Stimulated activated naive CD8-positive, alpha-beta T cell treated with anti-CD3 and anti-CD28 coated beads, Interleukin-15, Interleukin-2, amounts not matched to agents 100 U/mL and 50 U/mL, for 24 hours (primary cell): ENCODE data around the gene TRIP12.
"Not testable (repeated sequence)": the region's sequence is repeated elsewhere in the genome, so short reads cannot be mapped to it uniquely, and the experiment has no call there.

Experiments used
- ATAC-seq: fragments of 150-1000 bp; cut with Tn5 transposase; one replicate; pipeline ENCODE4 v1.10.0; 2021
- DNase-seq: peaks from one replicate; pipeline ENCODE4 v3.0.0; 2021

TRIP12 gene

DNA sequence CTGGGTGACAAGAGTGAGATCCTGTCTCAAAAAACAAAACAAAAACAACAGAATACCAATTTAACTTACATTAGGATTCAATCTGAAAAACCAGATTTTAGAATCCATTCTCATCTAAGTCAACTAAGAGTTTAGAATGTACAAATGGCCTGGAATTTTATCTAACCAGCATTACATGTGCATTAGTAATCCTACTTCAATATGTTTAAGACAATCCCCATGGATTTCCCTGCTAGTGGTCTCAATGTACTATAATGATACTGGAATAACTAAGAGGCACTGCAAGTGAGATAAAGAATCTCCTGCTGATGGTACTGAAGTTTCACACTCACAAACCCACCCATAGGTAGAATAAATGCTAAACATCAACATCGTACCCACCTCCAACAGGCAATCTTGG lies 153.6 kb downstream of the TRIP12 start:
- DNase-seq (no peak), ATAC-seq (no peak)

DNA sequence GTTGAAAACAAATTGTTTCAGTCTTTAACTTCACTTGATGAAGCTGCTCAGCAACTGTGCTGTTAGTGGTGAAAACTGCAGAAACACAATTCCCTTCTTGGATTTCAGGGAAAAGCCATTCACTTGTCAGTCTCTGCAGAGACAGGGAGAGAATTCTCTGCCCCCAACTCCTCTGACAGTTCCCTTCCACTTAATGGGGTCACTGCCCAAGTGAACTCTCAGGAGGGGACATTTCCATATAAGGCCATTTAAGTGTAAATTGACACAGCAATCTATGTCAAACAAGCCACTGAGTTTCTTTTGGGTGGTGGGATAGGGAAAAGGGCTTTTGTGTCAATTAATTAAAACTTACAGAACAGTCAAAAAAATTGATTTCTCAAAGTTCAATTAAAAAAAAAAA lies 156.1 kb downstream of the TRIP12 start:
- no peak for ATAC-seq

DNA sequence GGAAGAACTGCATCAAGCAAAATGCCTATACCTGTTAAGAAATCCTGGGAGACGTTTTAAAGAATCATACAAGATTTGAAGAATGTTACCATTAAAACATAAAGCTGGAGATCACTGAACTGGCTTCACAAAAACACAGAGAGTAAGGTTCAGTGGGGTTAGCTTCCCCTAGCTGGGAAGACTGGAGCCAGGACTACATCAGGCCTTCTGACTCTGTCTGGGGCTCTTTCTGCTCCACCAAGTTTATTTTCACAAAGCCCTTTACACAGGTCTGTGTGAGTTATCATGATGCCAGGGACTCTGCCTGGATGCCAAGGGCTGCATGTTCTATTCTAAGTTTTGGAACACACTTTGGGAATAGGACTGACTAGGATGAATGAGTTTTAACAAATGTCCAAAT lies 160.1 kb downstream of the TRIP12 start:
- DNase-seq (no peak), ATAC-seq (no peak)

More for the DNA sequence above, 156.1 kb downstream of the TRIP12 start:
- no peak for DNase-seq

DNA sequence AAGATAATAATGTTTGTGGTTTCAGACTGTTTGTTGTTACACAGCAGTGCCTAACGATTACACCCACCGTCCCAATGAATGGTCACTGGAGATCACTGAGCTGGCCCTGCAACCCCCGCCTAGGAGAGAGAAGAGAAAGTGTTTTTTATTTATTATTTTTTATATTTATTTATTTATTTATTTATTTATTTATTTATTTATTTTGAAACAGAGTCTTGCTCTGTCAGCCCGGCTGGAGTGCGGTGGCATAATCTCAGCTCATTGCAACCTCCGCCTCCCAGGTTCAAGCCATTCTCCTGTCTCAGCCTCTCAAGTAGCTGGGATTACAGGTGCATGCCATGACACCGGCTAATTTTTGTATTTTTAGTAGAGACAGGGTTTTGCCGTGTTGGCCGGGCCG lies 164.3 kb downstream of the TRIP12 start:
- DNase-seq, ATAC-seq: not testable (repeated sequence)

DNA sequence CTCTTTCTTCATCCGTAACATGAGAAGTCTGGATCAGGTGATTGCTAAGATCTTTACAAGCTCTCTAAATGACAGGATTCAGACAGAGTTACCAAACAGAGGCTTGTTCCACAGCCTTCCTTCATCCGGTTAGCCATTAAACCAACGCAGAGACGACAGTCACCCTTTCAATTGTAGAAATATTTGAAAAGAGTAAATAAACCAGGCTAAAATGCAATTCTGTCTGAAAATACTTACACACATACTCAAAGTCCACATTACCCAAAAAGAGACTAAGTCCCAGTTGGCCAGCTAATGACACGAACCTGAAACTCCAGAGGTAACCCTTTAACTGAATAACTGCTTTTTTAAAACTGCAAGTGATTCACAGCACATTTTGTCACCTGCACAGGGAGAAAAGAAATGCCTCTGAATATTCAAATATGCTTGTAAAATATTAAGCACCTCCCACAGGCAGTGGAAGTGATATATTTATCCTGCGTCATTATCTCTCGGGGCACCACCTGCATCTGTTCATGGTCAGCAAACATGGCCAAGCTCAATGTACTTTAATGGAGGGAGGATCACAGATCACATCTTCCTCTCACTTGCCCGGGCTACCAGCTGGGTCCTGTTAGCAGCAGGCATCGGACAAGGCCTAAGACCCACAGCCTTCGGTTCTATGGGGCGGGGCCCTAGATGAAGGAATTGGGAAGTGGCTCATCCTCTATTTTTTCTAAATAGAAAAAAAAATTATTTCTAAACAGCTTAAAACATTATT lies 168.7 kb downstream of the TRIP12 start:
- DNase-seq (no peak), ATAC-seq (no peak)

- DNase-seq, result no peak
- no peak for ATAC-seq
Observed at GRCh38 chr2:229749779-229750178, 172.0 kb downstream of the TRIP12 start.

DNA sequence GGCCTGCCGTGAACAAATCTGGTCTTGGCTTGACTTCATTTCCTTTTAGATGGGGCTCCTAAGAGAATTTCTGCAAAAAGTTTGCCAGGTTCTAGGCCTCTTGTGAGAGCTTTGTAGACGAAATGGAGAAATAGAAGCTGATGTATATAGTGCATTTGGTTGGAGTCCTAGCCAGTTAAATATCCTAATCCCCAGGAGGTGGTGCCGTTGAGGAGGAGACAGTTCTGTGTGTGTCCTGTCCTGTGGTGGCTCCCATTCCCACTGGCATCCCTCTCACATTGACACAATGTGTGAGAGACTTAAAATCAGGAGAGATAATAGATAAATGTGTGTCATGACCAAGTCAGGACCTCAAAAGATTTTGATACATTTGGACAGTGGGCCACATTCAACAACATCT lies 172.9 kb downstream of the TRIP12 start:
- DNase-seq (no peak), ATAC-seq (no peak)

GRCh38 chr2:229742691-229743090 lies 179.1 kb downstream of the TRIP12 start:
- ATAC-seq, DNase-seq: not testable (repeated sequence)

DNA sequence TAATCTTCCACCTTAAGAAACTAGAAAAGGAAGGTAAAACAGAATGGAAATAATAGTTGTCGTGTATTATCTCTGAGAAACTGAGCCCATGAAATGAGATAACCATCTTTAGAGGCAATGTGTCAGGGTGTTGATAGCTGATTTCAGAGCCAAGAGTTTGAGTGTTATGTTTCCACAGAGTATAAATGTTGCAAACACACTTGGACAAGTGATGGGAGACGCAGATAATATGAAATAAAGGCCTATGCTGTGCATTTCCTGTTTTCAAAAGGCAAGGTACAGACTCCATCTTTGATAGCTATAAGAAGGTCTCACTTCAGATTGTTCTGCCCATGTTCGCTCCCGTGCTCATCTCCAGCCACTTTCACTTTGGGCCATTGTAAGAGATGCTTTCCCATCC lies 181.5 kb downstream of the TRIP12 start:
- no peak for ATAC-seq
- no peak for DNase-seq

GRCh38 chr2:229738024-229738625 lies 183.7 kb downstream of the TRIP12 start:
- DNase-seq (no peak), ATAC-seq (no peak)

DNA sequence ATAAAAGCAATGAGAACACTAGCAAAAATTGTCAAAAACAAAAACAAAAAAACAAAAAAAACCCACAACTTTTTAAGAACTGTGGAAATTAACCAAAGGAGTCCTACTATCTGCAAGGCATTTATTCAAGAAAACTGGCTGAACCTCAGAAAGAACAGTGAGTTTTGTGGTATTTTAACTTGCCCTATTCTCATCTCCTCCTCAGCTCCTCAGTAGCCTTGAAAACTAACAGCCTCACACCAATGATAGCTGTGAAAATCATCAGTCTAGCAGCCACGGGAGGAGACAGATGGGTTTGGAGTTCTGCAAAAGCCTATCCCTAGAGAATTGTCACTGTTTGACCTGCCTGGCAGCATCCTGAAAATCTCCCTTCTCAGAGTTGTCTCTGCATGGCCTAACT lies 187.4 kb downstream of the TRIP12 start:
- ATAC-seq, result no peak

DNA sequence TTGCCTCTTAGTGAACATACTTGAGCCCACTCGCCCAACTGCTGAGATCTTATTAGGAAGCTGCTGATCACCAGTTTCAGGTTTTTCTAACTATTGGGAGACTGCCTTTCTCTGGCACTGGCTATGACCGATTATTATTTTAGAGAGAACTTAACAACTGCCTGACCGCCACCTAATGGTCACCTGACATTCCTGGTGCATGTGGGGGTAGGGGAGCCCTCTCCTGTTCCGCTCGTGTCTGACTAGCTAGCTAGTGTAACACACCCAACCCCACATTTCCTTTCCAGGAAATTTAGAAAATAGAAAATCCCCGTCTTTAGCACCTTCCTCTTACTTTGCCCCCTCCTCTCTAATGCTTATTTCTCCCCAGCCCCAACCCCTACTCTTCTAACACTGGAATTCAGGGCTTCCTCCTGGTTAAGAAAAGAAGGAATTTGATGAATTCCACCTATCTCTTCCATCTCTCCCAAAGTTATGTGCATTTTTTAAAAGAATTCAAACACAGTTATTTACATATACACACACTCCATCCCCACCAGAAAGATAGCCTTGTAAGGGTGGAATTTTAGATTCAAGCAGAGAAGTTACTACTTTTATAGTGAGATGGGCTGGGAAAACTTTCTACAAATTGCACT lies 188.1 kb downstream of the TRIP12 start:
- ATAC-seq (no peak), DNase-seq (no peak)

More for the DNA sequence above, 187.4 kb downstream of the TRIP12 start:
- DNase-seq, result no peak

DNA sequence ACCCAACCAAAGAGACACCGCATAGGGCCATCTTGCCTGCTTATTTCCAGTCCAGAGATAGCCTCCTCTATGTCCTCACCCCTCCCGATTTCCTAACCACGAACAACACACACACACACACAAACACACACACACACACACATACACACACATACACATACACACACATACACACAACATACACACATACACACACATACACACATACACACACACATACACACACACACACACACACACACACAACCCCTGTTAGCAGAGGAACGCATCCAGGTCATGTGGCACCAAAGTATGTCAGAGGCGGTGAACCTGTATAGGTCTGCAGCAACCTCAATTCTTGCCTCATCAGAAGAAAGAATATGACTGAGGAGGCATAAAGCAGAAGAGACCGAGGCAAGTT lies 188.9 kb downstream of the TRIP12 start:
- no peak for ATAC-seq
- no peak for DNase-seq

DNA sequence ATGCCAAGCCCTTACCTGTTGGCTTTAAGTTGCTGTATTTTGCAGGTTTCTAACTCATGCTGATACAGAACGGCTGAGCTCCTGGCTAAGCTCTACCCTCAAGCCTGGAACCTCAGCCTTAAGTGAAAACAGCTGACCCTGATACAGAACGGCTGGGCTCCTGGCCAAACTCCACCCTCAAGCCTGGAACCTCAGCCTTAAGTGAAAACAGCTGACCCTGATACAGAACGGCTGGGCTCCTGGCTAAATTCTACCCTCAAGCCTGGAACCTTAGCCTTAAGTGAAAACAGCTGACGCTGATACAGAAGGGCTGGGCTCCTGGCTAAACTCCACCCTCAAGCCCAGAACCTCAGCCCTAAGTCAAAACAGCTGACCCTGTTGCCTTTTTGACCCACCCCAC lies 189.9 kb downstream of the TRIP12 start:
- DNase-seq (no peak), ATAC-seq (no peak)

GRCh38 chr2:229731363-229731762 lies 190.4 kb downstream of the TRIP12 start:
- DNase-seq (no peak), ATAC-seq (no peak)

DNA sequence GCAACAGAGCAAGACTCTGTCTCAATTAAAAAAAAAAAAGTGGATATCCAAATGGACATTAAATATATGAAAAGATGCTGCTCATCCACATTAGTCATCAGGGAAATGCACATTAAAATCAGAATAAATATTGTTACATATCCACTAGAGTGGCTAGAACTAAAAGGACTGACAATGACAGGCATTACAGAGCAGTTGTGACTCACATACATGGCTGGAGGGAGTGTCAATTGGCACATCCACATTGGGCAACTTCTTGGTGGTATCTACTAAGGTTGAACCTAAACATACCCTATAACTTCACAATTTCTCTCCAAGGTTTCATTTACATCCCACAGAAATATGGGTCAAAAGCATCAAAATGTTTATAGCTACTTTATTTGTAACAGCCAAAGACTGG lies 193.4 kb downstream of the TRIP12 start:
- DNase-seq (no peak), ATAC-seq (no peak)

DNA sequence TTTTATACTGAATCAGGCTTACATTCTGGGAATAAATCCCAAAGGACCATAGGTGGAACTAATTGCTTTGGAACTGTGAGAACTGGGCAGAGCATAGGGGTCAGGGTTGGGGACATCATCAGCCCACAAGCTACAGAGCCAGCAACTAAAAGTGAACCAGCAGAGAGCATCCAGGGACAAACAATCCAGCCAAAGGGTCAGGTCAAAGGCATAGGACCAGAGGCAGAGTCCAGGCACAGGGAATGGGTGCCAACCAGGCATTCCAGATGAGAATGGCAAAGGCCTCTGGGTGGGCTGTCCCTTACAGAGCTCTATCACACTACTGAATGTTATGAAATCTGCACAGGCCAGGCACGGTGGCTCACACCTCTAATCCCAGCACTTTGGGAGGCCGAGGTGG lies 195.2 kb downstream of the TRIP12 start:
- ATAC-seq (no peak), DNase-seq (no peak)

- no peak for DNase-seq
- no peak for ATAC-seq
Observed at GRCh38 chr2:229725716-229726574, 195.9 kb downstream of the TRIP12 start.

GRCh38 chr2:229723192-229723591 lies 198.6 kb downstream of the TRIP12 start:
- ATAC-seq, DNase-seq: not testable (repeated sequence)

DNA sequence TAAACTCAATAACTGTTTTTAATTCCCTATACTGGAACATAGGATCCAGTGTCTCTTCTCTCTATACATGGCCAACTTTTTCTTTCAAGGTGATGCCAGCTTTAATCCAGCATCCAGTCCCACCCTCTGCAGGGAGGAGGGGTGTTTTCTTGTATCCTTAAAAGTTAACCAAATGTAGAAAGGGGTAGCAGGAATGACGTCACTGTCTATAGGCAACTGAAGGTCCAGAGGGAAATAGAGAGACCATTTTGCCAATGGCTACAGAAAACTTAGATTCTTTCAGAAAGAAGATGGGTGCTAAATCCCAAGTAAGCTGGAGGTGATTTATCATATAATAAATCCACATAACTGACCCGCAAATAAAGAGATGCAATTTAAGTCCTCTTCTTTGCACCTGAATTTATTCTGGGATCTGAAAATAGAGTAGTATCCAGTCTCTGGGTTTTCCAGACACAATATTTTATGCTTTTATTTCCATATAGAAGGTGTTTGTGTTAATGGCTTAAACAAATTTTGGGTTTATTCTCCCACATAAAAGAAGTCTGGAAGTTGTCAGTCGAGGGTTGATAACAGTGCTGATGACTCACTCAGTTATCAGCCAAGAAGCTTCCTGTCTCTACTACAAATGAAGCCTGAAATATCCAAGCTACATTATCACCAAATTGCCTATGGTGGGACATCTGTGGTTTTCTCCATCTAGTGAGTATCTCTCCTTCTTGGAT lies 201.7 kb downstream of the TRIP12 start:
- no peak for ATAC-seq
- DNase-seq, result no peak

- DNase-seq (no peak), ATAC-seq (no peak)
Observed at GRCh38 chr2:229718057-229718456, 203.8 kb downstream of the TRIP12 start.
